ENCODE measurements around the gene ZNF624.

The ZNF624 gene

DNA sequence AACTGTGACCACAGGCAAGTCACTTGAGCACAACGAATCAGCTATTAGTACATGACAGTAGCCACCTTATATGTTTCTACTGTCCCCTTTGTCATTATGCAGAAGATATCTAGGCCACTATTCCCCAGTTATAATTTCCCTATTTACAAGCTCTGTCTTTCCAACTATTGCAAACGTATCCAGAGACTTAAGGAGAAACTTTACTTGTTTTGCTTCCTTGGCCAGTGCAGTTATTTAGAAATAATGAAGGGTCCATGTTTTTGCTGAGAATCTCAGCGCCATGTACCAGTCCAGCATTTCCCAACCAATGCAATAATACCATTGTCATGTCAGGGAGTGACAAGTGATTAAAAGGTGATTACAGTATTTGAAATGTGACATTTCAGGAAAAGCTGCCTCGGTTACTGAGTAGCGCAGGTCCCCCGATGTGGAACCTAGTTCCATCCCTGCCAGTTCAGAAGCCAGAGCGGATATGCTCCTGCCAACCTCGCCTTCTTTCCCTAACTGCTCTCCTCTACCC is 743 bp downstream of the ZNF624 start:
- TF ChIP-seq POLR2AphosphoS5 (IDR thresholded peaks at IDR 0.05; ENCODE audit: low read depth, low read length) = no peak
- TF ChIP-seq SIN3A (IDR thresholded peaks at IDR 0.05; ENCODE audit: borderline replicate concordance, insufficient read depth, low read length) = no peak
- TF ChIP-seq, protein P1, sequence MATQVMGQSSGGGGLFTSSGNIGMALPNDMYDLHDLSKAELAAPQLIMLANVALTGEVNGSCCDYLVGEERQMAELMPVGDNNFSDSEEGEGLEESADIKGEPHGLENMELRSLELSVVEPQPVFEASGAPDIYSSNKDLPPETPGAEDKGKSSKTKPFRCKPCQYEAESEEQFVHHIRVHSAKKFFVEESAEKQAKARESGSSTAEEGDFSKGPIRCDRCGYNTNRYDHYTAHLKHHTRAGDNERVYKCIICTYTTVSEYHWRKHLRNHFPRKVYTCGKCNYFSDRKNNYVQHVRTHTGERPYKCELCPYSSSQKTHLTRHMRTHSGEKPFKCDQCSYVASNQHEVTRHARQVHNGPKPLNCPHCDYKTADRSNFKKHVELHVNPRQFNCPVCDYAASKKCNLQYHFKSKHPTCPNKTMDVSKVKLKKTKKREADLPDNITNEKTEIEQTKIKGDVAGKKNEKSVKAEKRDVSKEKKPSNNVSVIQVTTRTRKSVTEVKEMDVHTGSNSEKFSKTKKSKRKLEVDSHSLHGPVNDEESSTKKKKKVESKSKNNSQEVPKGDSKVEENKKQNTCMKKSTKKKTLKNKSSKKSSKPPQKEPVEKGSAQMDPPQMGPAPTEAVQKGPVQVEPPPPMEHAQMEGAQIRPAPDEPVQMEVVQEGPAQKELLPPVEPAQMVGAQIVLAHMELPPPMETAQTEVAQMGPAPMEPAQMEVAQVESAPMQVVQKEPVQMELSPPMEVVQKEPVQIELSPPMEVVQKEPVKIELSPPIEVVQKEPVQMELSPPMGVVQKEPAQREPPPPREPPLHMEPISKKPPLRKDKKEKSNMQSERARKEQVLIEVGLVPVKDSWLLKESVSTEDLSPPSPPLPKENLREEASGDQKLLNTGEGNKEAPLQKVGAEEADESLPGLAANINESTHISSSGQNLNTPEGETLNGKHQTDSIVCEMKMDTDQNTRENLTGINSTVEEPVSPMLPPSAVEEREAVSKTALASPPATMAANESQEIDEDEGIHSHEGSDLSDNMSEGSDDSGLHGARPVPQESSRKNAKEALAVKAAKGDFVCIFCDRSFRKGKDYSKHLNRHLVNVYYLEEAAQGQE (IDR thresholded peaks at IDR 0.05; ENCODE audit: insufficient read depth in 1 of 2, low read depth in 2 of 2, low read length in 2 of 2) = no peak
- no peak for TF ChIP-seq FOXP2 (optimal IDR thresholded peaks at IDR 0.05; ENCODE audit: borderline replicate concordance, extremely low read depth, extremely low read length, insufficient read depth)
- no peak for TF ChIP-seq TAF1 (IDR thresholded peaks at IDR 0.05; ENCODE audit: borderline replicate concordance, insufficient read depth, low read length)

DNA sequence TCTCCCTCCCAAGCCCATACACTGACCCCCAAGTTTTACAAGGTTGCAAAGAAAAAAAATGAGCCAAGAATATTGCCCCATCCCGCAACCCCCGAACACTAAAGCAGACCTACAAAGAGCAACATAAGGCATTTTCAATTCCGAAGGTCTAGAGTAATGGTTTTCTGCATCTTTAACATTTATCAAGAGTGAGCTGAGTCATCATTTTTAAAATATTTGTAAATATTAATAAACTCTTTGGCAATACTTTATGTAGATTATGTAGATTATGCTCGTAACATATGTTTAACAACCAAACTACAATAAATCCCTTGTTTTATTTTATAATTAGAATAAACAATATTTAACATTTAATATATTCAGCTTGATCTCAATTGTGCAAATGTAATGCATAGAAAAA is 1.4 kb downstream of the ZNF624 start:
- TF ChIP-seq, protein P1 (IDR thresholded peaks at IDR 0.05; ENCODE audit: insufficient read depth in 1 of 2, low read depth in 2 of 2, low read length in 2 of 2) = no peak
- TF ChIP-seq TAF1 (IDR thresholded peaks at IDR 0.05; ENCODE audit: borderline replicate concordance, insufficient read depth, low read length) = no peak

DNA sequence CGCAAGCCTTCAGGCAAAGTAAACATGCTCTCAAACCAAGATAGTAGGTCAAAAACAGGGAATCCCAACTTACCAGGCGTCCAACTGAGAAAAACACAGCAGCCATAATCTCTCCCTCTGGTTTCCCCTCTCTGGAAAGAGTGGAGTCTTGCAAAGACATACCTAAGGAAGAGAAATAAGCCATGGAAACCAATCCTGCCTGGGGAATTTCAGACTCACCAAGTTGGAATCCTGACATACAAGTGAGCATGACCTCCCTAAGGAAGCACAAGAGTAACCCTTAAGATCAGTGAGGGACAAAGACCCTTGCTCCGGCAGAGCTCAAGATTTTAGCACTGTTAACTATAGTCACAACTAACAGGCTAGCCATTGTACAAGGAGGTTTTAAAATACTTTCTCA is 4.1 kb downstream of the ZNF624 start:
- TF ChIP-seq, protein P1 (IDR thresholded peaks at IDR 0.05; ENCODE audit: insufficient read depth in 1 of 2, low read depth in 2 of 2, low read length in 2 of 2) = no peak

DNA sequence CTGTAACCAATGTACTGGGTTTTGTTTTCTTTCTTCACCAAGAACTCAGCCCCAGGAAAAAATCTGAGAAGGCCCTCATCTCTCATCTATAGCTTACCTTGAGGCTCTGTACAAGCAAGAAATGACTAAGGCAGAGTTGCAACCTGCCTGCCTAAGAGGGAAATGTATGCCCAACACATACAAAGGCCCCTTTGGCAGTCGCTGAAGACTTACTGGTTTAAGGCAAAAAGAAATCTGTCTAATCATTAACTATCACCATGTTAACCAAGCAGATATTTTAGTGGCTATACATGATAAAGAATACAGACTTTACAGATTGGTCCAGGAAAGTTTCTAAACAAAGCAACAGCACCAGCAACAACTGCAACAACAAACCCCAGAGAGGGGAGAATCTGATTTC is 14.2 kb downstream of the ZNF624 start:
- TF ChIP-seq POLR2AphosphoS5 (IDR thresholded peaks at IDR 0.05; ENCODE audit: low read depth, low read length) = no peak
- TF ChIP-seq TAF1 (IDR thresholded peaks at IDR 0.05; ENCODE audit: borderline replicate concordance, insufficient read depth, low read length) = no peak
- TF ChIP-seq SIN3A (IDR thresholded peaks at IDR 0.05; ENCODE audit: borderline replicate concordance, insufficient read depth, low read length) = no peak
- TF ChIP-seq, protein P1 (IDR thresholded peaks at IDR 0.05; ENCODE audit: insufficient read depth in 1 of 2, low read depth in 2 of 2, low read length in 2 of 2) = no peak
- TF ChIP-seq FOXP2 (optimal IDR thresholded peaks at IDR 0.05; ENCODE audit: borderline replicate concordance, extremely low read depth, extremely low read length, insufficient read depth) = no peak

DNA sequence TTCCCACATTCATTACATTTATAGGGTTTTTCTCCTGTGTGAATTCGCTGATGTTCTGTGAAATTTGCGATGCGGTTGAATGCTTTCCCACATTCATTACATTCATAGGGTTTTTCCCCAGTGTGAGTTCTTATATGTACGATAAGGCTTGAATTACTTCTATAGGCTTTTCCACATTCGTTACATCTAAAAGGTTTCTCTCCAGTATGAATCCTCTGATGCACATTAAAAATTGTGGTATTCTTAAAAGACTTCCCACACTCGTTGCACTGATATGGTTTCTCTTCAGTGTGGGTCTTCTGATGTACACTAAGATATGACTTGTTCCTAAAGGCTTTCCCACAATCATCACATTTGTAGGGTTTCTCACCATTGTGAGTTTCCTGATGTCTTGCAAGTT is 30.4 kb downstream of the ZNF624 start:
- TF ChIP-seq TAF1 (IDR thresholded peaks at IDR 0.05; ENCODE audit: borderline replicate concordance, insufficient read depth, low read length) (no peak), POLR2AphosphoS5 (IDR thresholded peaks at IDR 0.05; ENCODE audit: low read depth, low read length) (no peak), SIN3A (IDR thresholded peaks at IDR 0.05; ENCODE audit: borderline replicate concordance, insufficient read depth, low read length) (no peak), FOXP2 (optimal IDR thresholded peaks at IDR 0.05; ENCODE audit: borderline replicate concordance, extremely low read depth, extremely low read length, insufficient read depth) (no peak)
- TF ChIP-seq, protein P1 (IDR thresholded peaks at IDR 0.05; ENCODE audit: insufficient read depth in 1 of 2, low read depth in 2 of 2, low read length in 2 of 2) = no peak

All from PFSK-1 (cell line).